Mesothelial cell of epicardium (in vitro differentiated cells): ENCODE measurements around the gene DNAH6. TPM values are rescaled to one million over a fixed set of nuclear protein-coding genes. Genes with fewer than 3 reads are reported as not detected.

Experiments
- DNase-seq, 2 experiments: peaks; one replicate each; pipeline ENCODE4 v3.0.0; 2021; ENCODE audit warnings: low spot score in 2 of 2; ENCODE audit not compliant: unreplicated experiment in 2 of 2
- H3K27ac Mint-ChIP-seq: 2 replicates; pipeline ENCODE4 v1.8.0; 2021; ENCODE audit warnings: mixed read lengths
- H3K27me3 Mint-ChIP-seq: 2 replicates; pipeline ENCODE4 v1.8.0; 2021; ENCODE audit warnings: low read depth, mixed read lengths
- H3K36me3 Mint-ChIP-seq: 2 replicates; pipeline ENCODE4 v1.8.0; 2021; ENCODE audit warnings: mixed read lengths
- H3K4me1 Mint-ChIP-seq: 2 replicates; pipeline ENCODE4 v1.8.0; 2021; ENCODE audit warnings: mixed read lengths
- H3K4me3 Mint-ChIP-seq: 2 replicates; pipeline ENCODE4 v1.8.0; 2021; ENCODE audit warnings: mild to moderate bottlenecking, moderate library complexity, mixed read lengths
- H3K9me3 Mint-ChIP-seq: 2 replicates; pipeline ENCODE4 v1.8.0; 2021; ENCODE audit warnings: mixed read lengths
- total RNA-seq: library from RNA; stranded (reverse); gene quantifications from 3 replicates; pipeline ENCODE4 v1.2.1, GENCODE V29; 2021
- TF ChIP-seq, protein P1 (sequence below): fragments of 200-600 bp; sonication (generic); IDR thresholded peaks from one replicate; pipeline ENCODE4 v1.5.0; 2021; ENCODE audit warnings: antibody characterized with exemption; ENCODE audit not compliant: unreplicated experiment

Gene DNAH6
- total RNA-seq, 1 donor from 2014 or later: 0.54 TPM

DNA sequence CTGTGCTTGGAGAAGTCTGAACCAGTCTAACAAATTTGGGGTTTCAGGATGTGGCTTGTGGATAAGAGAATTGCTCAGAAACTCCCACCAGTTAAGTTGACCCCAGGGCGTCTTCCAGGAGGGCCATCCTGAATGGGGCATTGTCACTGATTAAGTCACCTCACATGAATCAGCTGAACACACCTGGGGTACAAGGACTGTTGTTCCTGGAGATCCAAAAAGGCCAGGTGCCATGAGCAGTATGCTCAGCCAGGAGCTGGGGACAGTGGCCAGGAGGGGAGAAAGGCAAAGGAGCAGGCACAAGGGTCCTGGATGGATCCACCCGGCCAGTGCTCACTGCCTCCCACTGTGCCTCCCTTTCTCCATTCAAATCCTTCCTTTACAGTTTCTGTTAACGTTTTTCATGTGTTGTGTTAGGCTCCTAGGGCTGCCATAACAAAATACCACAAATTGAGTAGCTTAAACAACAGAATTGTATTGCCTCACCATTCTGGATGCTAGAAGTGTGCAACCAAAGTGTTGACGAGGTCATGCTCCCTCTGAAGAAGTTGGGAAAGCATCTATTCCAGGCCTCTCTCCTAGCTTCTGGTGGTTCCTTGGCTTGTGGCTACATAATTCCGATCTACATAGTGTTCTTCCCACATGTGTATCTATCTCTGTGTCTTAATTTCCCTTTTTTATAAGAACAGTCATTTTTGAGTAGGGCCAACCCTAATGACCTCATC lies 331.2 kb downstream of the DNAH6 start:
- Mint-ChIP-seq H3K27me3 (peaks cover 21% of the 10 kb centered on the region), H3K9me3 (no peaks in the 10 kb centered on the region), H3K4me1 (no peaks in the 10 kb centered on the region), H3K4me3 (no peak overlapping the region), H3K36me3 (no peaks in the 10 kb centered on the region), H3K27ac (no peak overlapping the region)
- TF ChIP-seq, protein P1, sequence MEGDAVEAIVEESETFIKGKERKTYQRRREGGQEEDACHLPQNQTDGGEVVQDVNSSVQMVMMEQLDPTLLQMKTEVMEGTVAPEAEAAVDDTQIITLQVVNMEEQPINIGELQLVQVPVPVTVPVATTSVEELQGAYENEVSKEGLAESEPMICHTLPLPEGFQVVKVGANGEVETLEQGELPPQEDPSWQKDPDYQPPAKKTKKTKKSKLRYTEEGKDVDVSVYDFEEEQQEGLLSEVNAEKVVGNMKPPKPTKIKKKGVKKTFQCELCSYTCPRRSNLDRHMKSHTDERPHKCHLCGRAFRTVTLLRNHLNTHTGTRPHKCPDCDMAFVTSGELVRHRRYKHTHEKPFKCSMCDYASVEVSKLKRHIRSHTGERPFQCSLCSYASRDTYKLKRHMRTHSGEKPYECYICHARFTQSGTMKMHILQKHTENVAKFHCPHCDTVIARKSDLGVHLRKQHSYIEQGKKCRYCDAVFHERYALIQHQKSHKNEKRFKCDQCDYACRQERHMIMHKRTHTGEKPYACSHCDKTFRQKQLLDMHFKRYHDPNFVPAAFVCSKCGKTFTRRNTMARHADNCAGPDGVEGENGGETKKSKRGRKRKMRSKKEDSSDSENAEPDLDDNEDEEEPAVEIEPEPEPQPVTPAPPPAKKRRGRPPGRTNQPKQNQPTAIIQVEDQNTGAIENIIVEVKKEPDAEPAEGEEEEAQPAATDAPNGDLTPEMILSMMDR: no peak
- DNase-seq: no peak

DNA sequence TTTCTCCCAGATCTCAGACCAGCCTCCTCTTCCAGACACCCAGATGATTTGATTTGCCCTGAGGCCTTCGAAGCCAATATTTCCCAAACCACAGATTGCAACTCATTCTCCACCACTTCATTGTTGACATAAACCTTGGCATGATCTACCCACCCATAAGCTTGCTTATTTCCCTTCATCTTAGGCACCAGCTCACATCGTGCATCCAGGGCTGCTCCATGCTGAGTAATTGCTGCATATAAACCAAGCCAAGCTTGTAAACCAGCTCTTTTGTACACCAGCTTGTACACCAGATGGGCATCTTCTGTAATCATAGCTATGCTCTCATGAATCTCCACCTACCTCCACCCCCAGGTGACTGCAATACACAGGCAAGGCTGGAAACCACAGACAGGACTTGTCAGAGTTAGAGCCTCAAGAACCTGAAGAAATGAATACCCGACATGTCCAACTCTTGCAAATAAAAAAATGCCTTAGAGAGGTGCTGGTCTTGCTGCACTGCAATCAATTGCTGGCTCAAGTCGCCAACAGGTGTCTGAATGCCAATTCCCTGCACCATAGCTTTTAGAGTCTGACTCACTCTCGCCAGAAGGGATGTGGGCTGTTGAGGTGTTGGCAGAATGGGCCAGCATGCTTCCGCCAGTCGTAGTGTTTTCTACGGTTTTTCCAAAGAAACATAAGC lies 333.1 kb downstream of the DNAH6 start:
- H3K27ac Mint-ChIP-seq: no peak overlapping the region
- H3K9me3 Mint-ChIP-seq: peaks cover 4% of the 10 kb centered on the region

DNA sequence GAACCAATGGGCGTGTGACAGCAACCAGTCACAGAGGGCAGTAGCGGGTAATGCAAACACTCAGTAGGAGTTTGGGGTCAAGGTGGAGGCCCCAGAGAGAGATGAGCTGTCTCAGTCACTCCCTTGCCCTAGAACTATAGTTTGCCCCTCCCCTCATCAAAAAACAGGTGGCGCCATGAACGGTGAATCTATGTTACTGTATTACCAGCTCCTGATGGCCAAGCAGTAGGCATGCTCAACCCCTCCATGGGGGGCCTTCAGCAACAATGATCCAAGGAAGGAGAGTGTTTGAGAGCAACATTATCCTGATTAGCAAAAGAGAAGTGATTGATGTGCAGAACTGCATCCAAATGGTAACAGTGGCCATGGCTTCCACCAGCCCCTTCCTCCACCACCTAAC lies 334.2 kb downstream of the DNAH6 start:
- H3K27ac Mint-ChIP-seq: no peak overlapping the region
- no peak overlapping the region for H3K4me3 Mint-ChIP-seq
- H3K9me3 Mint-ChIP-seq: peaks cover 4% of the 10 kb centered on the region
- no peaks in the 10 kb centered on the region for H3K36me3 Mint-ChIP-seq
- TF ChIP-seq, protein P1: no peak
- H3K4me1 Mint-ChIP-seq: no peaks in the 10 kb centered on the region
- H3K27me3 Mint-ChIP-seq: peaks cover 37% of the 10 kb centered on the region
- no peak for DNase-seq

More for the DNA sequence above, 333.1 kb downstream of the DNAH6 start:
- DNase-seq: no peak
- no peaks in the 10 kb centered on the region for H3K36me3 Mint-ChIP-seq
- H3K4me3 Mint-ChIP-seq: no peak overlapping the region
- H3K27me3 Mint-ChIP-seq: peaks cover 28% of the 10 kb centered on the region
- TF ChIP-seq, protein P1: no peak
- no peaks in the 10 kb centered on the region for H3K4me1 Mint-ChIP-seq

DNA sequence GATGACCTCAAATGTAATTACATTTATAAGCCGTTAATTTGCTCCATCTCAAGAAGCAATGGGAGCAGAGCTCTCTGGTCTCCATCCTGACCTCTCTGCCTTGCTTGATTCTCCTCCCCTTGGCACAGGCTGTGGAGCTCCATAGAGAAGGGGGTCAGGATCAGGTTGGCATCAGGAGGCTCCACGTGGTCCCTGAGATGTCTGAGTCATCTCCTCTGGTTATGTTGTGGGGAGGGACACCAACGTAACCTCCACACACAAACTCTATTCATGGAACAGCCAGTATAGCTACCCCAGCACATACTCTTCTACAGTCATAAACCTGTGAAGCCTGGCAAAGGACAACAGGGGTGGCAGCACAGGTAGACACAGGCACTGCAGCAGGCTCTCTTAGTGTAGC lies 335.6 kb downstream of the DNAH6 start:
- Mint-ChIP-seq H3K27ac (no peak overlapping the region), H3K27me3 (peaks cover 51% of the 10 kb centered on the region), H3K4me1 (no peaks in the 10 kb centered on the region), H3K4me3 (no peak overlapping the region), H3K9me3 (peaks cover 4% of the 10 kb centered on the region), H3K36me3 (no peaks in the 10 kb centered on the region)
- TF ChIP-seq, protein P1: no peak
- DNase-seq: no peak

DNA sequence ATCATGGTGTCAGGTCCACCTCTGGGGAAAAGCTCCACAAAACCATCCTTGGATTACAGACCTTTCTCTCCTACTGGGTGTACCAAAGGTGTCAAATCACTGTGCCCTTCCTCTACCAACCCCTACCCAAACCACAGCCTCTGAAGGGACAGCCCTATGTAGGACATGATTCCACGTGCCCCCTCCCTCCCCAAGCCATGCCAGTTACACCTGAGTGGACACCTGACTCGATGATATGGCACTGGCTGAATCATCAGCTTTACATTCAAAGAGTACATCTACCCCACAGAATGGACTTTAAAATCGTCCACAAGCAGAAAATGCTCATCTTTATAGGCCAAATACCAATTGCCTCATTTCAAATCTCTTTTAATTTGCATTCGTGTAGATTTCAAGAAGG lies 338.6 kb downstream of the DNAH6 start:
- H3K9me3 Mint-ChIP-seq: peaks cover 4% of the 10 kb centered on the region
- peaks cover 57% of the 10 kb centered on the region for H3K27me3 Mint-ChIP-seq
- no peaks in the 10 kb centered on the region for H3K4me1 Mint-ChIP-seq

More for the DNA sequence above, 338.6 kb downstream of the DNAH6 start:
- H3K4me3 Mint-ChIP-seq: no peak overlapping the region
- TF ChIP-seq, protein P1: no peak
- no peak overlapping the region for H3K27ac Mint-ChIP-seq
- DNase-seq: no peak
- no peaks in the 10 kb centered on the region for H3K36me3 Mint-ChIP-seq
